Fibroblast of skin of right biceps (primary cell): ENCODE data around the gene PTPRT.

Experiments used
- DNase-seq: peaks from one replicate; pipeline ENCODE4 v3.0.0-alpha.2; 2013

Gene PTPRT

GRCh38 chr20:42432496-42433334 is 757.0 kb downstream of the PTPRT start:
- no peak for DNase-seq

- no peak for DNase-seq
Measured at GRCh38 chr20:42430598-42430997, 759.1 kb downstream of the PTPRT start.

- no peak for DNase-seq
Measured at GRCh38 chr20:42429761-42430458, 759.8 kb downstream of the PTPRT start.

- DNase-seq, result no peak
Measured at GRCh38 chr20:42419814-42420532, 769.7 kb downstream of the PTPRT start.

GRCh38 chr20:42406826-42407225 is 782.9 kb downstream of the PTPRT start:
- DNase-seq, result no peak

DNA sequence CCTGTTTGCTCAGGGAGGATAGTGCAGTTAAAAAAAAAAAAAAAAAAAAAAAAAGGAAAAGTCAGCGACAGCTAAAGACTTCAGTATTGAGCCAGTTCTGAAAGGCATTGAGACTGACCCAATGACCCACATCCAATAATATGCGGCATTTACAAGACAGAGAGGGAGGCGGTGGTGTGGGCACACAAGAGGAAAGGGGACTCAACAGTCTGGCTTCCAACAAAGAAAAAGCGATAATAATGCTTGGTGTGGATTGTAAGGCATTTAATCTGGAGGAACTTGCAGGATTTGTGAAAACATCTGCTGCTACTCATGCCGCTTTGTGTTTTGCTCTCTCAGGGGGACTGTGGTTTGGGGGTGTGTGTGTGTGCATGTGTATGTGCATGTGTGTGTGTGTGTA is 787.3 kb downstream of the PTPRT start:
- DNase-seq, result no peak

DNA sequence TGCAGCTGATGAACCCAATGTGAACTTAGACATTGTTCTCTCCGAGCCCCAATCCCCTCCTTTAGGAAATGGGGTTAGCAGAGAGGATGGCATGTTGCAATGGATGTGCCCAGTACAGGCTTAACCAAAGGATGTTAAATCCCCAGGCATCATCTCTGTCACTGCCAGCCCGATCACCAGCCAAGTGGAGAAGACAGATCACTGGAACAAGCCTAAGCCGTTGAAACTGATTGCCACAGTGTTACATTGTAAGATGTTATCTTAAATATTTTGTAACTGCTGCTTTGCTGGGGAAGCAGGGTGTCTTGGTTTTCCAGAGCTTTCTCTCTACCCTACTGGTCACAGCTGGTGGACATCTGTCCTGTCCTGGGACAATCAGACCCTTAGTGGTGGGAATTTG is 788.1 kb downstream of the PTPRT start:
- DNase-seq, result no peak

DNA sequence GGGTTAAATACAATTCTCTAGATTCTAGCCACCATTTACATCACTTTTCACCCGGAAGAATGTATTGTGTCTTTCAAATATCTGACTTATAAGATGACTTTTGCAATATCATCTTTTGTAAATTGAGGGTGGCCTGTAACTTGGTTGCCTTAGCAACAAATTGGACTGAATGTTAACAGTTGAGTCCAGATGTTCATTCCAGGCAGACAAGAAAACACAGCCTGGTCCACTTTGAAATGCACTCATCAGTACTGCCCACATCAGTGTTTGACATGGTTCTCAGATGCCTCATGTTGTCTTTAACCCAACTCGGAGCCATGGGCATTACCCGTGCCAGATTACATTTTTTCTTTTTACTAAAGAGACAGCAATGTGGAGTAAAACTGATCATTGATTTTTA is 789.9 kb downstream of the PTPRT start:
- no peak for DNase-seq

- no peak for DNase-seq
Measured at GRCh38 chr20:42392442-42392841, 797.3 kb downstream of the PTPRT start.

DNA sequence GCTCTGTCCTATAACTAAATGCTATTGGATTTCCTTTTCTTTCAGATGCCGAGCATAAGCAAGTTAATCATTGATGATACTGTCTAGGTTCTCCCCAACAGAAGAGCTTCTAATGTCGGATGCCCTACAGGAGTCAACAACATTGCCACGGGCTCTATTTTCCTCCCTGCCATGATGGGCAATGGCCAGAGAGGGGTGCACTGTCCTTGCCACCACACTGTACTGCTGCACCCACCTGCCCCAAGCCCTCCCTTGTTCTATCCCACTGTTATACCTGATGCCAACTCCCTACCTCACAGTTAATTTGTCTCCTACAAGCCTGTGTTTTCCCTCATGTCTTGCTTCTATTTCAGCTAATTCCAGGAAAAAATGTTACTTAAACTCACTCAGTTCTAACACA is 797.9 kb downstream of the PTPRT start:
- DNase-seq, result no peak

- DNase-seq, result no peak
Measured at GRCh38 chr20:42380287-42380686, 809.4 kb downstream of the PTPRT start.

DNA sequence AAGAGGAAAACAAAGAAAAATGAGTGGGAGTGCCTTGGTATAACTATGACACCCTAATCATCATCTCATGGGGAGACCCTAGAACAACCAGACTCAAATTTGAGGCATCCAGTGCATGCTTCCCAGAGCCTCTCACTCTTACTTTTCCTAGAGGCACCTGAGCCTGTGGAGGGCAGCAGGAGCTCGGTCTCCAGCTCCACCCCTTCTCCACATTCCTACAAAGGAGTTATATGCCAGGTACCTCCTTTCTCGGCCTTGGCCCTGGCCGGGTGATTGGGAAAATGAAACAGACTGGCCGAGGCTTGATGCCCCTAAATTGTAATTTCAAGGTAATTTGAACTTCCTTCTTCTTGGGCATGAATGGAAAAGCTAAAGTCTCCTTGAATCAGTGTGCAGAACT is 810.3 kb downstream of the PTPRT start:
- no peak for DNase-seq

DNA sequence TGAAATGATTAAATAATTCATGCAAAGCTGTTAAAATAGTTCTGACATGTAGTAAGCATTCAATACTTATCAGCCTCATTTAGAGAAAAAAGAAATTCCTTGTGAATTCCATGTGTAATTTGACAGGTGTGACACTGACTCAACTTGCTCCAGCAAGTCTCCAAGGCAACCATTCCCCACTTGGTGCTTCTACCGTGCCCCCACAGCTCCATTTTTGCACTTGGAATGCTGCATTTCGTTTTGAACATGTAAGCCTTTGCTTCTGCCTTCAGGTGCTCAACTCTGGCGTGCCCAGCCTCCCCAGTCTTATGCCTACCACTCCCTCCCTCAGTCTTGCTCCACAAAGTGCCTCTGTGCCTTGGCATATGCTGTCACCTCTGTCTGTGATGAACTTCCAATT is 810.9 kb downstream of the PTPRT start:
- DNase-seq, result no peak

DNA sequence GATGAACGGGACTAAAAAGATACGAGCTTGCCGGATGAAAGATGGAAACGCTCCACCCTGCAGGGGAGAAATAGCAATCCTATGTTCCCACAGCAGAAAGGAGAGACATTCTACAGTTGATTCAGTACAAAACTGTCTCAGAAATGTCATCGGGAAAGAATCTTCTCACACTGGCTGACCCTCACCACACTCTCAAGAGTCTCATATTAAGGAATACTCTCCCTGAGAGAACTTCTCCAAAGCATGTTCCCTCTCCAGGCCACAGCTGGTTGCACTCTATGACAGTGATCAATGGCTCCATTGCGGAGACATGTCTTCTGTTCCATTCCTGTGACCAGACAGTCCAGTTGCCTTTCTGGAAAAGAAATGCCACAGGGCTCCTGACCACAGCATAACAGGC is 813.6 kb downstream of the PTPRT start:
- DNase-seq, result no peak

- no peak for DNase-seq
Measured at GRCh38 chr20:42373049-42373448, 816.7 kb downstream of the PTPRT start.

DNA sequence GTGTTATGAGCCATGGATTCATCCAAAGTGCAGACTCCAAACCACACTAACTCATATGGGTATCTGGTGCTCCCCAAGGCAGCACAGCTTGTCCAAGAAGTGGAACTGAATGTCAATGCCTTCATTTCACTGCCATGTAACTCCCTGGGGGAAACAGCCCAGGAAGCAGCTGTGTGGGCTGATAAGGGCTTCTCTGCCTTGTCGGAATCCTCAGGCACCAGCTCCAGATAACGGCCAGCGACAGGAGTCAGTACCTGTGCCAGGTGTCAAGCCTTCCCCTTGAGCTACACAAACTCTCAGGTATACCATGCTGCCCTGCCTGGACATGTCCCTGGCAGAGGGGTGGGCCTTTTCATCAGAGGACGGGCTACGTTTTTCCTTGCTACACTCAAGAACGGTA is 819.6 kb downstream of the PTPRT start:
- DNase-seq, result no peak

DNA sequence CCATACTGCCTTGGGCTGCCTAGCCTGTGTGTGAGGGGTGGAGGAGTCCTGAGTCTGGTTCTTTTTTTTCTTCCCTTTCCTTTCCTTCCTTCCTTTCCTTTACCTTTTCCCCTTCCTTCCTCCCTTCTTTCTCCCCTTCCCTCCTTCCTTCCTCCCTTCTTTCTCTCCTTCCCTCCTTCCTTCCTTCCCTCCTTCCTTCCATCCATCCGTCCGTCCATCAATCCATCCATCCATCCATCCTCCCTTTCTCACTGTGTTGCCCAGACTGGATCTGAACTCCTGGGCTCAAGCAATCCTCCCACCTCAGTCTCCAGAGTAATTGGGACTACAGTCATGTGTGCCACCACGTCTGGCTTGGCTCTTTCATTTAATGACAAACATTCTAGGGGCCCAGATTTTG is 820.8 kb downstream of the PTPRT start:
- no peak for DNase-seq

GRCh38 chr20:42366626-42367025 is 823.1 kb downstream of the PTPRT start:
- DNase-seq, result no peak

DNA sequence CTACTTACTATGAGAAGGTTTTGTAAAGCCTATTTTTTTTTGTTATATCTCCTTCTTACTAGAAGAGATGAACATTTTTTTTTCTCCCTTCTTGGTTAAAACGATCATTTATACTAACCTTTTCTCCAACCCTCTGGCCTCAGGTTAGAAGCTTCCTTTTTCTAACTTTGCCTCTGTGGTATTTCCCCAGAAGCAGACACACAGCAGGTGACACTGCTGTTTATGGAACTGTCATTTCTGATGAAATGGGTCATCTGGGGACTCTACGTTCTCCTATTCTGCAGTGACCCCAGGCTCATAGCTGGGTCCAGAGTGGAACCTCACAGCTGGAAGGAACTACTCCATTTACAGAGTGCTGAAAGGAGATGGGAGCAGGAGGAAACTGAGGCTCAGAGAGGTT is 825.3 kb downstream of the PTPRT start:
- DNase-seq, result no peak

DNA sequence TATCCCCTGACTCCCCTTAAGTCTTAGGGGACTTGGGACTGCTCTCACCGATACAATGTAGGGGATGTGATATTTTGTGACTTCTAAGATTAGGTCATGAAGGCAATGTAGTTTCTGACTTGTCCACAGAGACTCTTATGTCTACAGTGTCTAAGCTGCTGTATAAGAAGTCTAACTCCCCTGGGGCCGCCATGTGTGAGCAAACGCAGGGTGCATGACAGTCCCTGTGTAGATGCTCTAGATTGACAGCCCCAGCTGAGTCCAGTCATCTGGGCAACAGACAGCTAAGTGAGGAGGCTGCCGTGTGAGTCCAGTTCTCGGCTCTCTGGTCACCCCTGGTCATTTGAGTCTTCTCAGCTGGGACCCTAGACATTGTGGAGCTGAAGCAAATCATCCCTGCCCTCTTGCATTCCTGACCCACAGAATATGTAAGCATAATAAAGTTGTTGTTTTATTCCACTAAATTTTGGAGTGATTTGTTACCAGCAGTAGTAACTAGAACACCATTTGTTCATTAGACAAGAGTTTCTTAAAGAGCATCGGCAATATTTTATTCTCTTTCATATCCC is 828.2 kb downstream of the PTPRT start:
- no peak for DNase-seq

DNA sequence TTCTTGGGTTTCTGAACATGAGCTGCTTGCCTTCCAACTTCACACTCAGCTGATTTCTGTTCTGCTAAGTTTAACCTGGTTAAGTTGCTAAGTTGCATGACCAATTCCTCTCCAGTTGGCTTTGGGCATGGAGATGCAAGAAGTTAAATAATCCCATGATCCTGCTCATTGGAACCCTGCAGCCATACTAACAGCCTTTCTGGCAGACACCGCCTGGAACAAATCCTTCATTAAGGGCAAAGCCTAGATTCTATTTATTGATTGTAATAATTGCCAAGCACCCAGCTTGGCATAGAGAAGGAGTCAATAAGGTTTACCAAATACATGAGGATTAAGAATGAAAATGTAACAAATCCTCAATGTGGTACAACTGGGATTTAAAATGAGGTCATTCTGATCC is 829.1 kb downstream of the PTPRT start:
- no peak for DNase-seq

DNA sequence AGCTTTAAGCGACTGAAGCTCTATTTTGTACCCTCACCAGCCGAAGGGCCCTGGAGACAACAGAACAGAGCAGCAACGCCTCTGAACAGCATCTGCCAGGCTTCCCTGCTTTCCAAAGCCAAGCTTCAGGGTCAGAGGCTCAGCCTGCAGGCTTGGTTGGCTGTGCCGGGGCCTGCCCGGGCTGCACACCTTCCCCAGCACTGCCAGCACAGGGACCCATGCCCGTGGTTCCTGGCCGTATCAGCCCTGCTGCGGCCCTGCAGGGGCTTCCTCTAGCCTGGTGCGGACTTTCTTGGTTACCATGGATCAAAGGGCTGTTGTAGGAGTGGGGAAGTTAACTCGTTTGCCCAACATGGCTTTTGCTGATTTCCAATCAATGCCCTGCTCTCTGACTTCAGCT is 830.1 kb downstream of the PTPRT start:
- DNase-seq, result no peak

DNA sequence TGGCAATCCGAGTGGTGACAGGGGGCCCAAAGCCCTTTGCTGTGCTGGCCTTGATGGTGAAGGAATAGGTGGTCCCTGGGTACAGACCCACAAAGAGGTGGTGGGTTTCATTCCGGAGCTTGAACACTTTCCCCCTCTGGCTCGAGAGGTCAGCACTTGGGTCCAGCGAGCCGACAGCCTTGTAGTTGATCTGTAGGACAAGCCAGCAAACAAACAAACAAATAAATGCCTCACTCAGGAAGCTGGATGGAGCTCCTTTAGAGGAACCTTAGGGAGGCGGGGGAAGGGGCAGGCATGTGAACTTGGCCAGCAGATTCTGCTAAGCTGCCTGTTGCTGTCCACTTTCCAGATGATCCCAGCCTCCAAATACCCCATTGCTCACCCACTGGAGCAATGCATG is 837.6 kb downstream of the PTPRT start:
- DNase-seq, result no peak

DNA sequence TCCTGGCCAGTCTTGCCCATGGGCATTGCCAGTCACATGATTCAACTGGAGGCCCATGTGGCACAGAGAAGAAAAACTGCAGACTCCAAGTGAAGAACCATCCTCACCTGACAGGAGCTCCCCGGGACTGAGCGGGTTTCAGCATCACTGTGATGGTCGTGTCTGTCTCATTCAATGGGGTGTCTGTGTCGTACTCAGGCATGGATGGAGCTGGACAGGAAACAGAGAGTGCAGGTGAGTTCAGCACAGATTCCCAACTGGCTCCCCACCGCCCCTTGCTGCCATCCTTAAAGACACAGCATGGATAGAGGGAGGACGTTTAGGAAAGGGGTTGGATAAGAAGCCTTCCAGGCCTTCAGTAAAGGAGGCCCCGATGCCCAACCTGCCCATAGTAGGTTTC is 839.2 kb downstream of the PTPRT start:
- DNase-seq, result no peak
